Gastroesophageal sphincter (tissue), 3 donors: ENCODE measurements around the gene GZF1.

Experiments used
- CTCF ChIP-seq, 4 experiments: fragments of 200-600 bp in 2 of 4; fragments of 450-650 bp in 2 of 4; sonication (generic) in 1 of 4; IDR thresholded peaks; one replicate each; pipeline ENCODE4 v1.5.1; 2017 to 2019; ENCODE audit warnings: antibody characterized with exemption in 4 of 4, mild to moderate bottlenecking in 2 of 4, moderate library complexity in 2 of 4
- EP300 ChIP-seq: sonication (generic); formaldehyde crosslinking; IDR thresholded peaks from one replicate; pipeline ENCODE4 v1.6.1; 2017; ENCODE audit warnings: antibody characterized with exemption, mild to moderate bottlenecking
- POLR2A ChIP-seq, 2 donors: fragments of 450-650 bp; IDR thresholded peaks; one replicate each; pipeline ENCODE4 v1.6.1; 2017; ENCODE audit warnings: antibody characterized with exemption in 2 of 2, mild to moderate bottlenecking in 2 of 2, moderate library complexity in 1 of 2

GRCh38 chr20:23341073-23341472 is 20.9 kb upstream of the GZF1 start:
- TF ChIP-seq CTCF (IDR thresholded peaks at IDR 0.05) (no peak), EP300 (no peak), POLR2A (IDR thresholded peaks at IDR 0.05) (no peak)
